Endometrium (tissue), 2 donors: ENCODE data around the gene HCLS1.
"Not testable (repeated sequence)": the region's sequence is repeated elsewhere in the genome, so short reads cannot be mapped to it uniquely, and the experiment has no call there.

Source experiments
- FAIRE-seq: peaks from 2 replicates; lab custom pipeline; 2012; peaks lifted over from hg19 to GRCh38; lab: Jason Lieb, UNC
- donor health status: control.
- donor health status: control.

Gene HCLS1

DNA sequence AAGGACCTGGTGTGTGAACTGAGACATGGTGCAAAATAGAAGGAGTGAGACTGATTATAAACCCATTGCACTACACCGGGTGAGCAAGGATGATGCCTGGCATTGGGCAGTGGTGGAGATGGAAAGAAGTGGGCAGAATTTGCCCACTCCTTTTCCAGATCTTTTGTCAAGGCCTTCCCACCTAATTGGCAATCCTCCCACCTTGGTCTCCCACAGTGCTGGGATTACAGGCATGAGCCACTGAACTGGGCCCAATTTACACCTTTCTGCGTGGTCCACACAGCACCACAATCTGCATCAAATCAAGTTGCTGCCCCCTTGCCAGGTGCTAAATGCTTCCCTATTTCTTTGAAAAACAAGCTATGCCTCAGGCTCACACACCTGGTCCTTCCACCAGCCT is 62.1 kb downstream of the HCLS1 start:
- FAIRE-seq: no peak

DNA sequence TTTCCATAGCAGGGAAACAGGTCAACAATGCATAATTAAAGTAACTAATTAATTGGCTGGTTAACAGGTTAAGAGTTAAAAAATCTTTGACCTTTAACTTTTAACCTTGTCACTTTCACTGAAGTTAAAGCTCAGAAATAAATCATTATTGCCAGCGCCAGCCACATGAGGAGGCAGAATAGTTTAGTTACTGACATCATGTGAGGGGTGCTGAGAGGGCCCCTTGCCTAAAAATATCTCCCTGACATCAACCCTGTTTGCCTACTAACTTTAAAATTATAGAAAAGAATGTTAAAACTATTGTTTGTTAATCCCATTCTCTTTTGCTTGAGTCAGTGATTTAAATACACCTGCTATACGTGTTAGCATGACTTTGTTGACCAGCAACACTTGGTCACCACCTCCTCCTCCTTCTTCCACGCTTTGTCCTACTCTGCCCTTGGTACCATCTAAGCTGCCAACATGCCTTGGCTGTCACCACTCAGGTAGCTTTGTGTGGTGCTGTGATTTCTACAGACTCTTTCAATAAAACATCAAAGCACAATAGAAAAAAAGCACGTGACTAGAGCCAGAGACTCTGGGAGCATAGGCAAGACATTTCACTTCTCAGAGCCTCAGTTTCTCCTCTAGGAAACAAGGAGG is 64.8 kb downstream of the HCLS1 start:
- no peak for FAIRE-seq

DNA sequence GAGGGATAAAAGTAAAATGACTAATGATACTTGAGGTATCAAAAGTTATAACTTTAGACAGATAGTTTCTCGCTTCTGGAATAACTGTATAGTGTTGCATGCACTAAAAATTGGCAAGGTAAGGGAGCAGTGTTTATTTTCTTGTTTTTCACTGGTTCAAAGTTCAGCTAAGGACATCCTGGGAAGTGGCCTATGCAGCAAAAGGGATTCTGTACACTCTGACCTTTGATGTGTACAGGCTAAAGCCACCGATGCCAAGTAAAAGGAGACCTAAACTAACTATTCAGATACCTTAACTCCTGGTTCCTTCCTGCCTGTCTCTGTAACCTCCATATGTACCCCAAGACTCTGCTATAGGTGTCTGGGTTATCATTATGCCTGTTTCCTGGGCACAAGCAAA is 65.9 kb downstream of the HCLS1 start:
- FAIRE-seq: no peak

DNA sequence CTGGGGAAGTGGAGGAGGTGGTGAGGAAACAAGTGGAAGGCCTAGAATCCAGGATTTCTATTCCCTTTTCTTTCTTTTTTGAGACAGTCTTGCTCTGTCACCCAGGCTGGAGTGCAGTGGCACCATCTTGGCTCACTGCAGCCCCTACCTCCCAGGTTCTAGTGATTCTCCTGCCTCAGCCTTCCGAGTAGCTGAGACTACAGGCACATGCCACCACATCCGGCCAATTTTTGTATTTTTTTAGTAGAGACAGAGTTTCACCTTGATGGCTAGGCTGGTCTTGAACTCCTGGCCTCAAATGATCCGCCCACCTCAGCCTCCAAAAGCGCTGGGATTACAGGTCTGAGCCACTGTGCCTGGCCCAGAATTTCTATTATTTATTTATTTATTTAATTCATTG is 66.9 kb downstream of the HCLS1 start:
- FAIRE-seq: not testable (repeated sequence)

DNA sequence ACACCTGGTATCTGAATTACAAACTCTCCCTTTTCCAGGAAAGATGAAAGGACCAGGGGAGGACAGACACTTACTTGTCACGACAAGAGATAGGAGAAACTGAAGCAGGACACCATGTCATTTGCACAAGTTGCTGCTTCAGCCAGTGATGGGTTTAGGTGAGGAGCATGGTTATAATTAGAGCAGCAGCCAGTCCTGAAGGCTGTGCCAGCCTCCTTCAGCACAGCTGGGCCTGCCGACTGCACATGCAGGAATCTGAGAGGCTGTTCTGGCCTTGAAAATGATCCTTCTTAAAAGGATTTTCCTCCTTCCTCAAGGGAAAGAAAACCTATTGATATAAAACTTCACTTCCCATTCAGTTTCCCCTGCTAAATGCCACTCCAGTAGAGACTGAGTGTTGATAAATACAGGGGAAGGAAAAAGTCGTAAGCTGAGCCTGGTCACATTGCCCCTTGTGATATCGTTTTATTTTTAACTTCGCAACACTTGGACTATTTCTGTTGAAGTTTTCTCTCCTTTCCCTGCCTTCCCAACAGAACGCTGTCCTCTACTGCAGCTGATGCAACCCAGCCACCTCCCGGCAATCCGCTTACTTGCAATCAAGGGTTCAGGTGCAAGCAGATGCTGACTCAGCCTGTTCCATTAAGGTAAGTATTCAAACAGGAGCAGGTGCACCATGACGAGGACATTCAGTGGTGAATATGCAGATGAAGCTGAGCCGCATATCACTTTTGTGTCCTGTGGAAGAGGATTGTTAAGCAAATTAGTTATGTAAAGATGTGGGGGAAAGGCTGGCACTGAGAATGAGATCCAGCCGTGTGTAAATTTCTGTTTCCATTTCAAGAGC is 67.6 kb downstream of the HCLS1 start, which contains the start of gene FBXO40:
TSS of gene FBXO40 (plus strand) at position 524 of the 847 bp plus-strand sequence. CDS start 27,197 bp downstream, outside the sequence.
- FAIRE-seq: no peak

DNA sequence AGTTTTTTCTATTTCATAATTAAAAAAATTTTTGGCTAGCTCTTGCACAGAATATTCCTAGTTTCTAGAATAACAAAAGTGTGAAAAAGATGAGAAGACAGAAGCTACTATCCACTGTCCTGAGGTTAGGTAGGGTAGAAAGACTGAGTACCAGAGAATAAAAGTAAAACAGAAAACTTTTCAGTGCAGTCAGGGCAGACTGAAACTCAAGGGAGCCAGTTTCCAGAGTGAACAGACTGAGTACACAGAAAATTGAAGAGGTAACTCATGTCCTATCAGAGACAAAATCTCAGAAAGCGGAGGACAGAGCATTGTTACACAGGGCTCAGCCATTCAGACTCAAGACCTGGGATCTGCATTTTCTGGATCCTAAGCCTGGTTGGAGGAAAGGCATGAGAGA is 76.3 kb downstream of the HCLS1 start:
- no peak for FAIRE-seq

DNA sequence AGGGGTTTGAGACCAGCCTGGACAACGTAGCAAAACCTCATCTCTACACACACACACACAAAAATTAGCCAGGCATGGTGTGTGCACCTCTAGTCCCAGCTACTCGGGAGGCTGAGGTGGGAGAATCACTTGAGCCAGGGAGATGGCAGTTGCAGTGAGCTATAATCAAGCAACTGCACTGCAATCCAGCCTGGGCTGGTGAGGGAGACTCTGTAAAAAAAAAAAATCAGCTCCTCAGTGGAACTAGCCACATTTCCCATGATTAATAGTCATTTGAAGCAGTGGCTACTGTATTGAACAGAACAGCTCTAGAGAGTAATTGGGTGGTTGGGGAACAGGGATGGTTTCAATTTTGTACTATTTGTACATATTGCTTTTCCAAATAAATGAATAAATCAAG is 79.0 kb downstream of the HCLS1 start:
- no peak for FAIRE-seq
